Spleen (tissue), 7 donors: ENCODE measurements around the gene SPNS2.

Experiments
- CTCF ChIP-seq, 11 experiments: fragments of 200-600 bp in 7 of 11; fragments of 450-650 bp in 4 of 11; sonication (generic) in 4 of 11; IDR thresholded peaks in 8 of 11; conservative IDR thresholded peaks in 3 of 11; 1 replicate in 7 of 11; 2 replicates in 4 of 11; pipeline versions ENCODE4 v1.4.0 to v1.8.0; 2016 to 2021; ENCODE audit warnings: antibody characterized with exemption in 11 of 11, inconsistent platforms in 4 of 11, mild to moderate bottlenecking in 1 of 11
- POLR2A ChIP-seq, 3 donors: fragments of 450-650 bp; IDR thresholded peaks; one replicate each; pipeline ENCODE4 v1.5.1; 2017; ENCODE audit warnings: antibody characterized with exemption in 3 of 3, mild to moderate bottlenecking in 1 of 3
- POLR2AphosphoS5 ChIP-seq, 3 donors: sonication (generic); formaldehyde crosslinking; IDR thresholded peaks; one replicate each; pipeline ENCODE4 v1.5.1; 2017; ENCODE audit warnings: antibody characterized with exemption in 3 of 3
- donor health status: DM: no; HTN: no; CAD: no; lungs with moderate emphysema.
- donor health status: DM: no; HTN: no; CAD: no.
- donor health status: DM: no; HTN: no; CAD: no.

DNA sequence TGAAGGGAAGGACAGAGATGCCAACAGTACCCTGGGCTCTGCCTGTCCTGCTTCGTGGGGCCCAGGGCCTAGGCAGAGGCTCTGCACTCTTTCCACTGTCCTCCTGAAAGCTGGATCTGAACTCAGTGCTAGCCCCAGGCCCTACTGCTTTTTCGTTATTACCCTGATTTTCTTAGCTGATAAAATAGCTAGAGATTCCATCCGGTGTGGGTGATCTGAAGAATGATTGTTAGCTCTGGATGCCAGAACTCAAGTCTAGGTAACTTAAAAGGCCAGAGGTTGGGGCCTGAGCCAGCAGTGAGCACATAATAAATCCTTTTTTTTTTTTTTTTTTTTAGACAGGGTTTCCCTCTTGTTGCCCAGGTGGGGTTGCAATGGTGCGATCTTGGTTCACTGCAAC is 58.3 kb downstream of the SPNS2 start:
- TF ChIP-seq CTCF (IDR thresholded peaks at IDR 0.05 in 8 of 11, conservative IDR thresholded peaks at IDR 0.05 in 3 of 11) (no peak), POLR2A (IDR thresholded peaks at IDR 0.05) (no peak), POLR2AphosphoS5 (IDR thresholded peaks at IDR 0.05) (no peak)
